COLO668 (cell line): ENCODE measurements around the gene IL34.

Experiments
- DNase-seq: peaks from one replicate; lab custom pipeline; 2025; ENCODE audit not compliant: unreplicated experiment; lab: John Stamatoyannopoulos, UW

Gene IL34

DNA sequence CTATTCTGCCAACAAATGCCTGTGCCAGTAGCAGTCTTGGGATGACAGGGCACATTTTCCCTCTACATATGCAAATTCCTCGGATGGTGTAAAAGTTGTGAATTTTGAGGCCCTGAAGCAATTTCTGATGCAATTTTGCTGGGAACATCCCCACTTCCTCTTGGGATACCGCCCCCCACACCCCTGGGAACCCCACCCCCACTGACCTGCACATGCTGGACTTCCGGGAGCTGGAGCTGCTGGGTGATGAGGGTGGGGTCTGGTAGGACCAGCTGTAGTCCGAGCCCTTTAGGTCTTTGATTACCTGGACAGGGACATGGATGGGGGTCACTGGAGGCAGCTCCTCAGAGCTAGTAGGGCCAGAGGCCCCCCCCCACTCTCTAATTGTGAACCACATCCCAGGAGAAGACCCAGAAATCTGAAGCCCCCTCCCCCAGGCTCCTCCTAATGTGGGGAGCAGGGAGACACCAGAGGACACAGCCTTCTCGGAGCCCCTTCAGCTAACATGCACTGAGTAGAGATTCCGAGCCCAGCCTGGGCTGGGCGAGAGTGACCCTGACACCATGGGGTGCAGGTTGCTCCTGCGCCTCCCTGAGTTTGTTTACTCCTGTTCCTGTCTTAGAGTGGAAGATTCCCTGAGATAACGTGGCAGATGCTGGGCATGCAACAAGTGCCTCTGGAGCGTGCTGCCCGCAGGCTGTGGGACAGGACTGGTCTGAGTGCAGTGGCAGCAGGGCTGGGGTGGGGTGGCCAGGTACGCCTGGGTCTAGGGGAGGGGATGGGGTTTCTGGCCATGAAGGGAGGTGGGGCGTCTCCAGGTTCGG lies 30.5 kb downstream of the IL34 start:
- DNase-seq = no peak

DNA sequence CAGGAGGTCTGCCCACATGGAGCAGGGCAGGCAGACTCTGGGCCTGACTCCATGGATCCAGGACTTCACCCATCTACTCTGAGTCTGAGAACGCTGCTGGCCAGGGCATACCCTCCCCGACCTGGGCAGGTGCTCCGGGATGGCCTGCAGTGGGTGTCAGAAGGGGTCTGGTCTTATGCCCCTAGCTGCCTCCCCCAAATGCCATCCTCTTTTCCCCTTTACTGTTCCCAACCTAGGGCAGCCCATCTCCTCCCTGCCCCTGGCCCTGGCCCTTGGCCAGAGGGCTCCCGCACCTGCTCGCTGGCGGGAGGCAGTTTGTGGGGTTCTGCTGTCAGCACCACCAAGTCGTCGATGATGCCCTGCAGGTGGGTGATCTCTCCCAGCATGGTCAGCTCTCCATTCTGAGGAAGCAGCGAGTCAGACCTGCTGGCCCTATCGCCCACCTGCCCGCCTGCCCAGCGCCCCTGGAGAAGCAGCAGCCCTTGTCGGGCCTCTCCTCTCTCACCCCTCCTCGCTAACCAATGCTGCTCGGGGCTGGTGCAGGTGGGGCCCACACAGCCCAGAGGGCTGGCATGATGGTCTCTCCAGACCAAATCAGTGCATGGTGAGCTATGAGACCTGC lies 31.3 kb downstream of the IL34 start:
- DNase-seq = no peak

DNA sequence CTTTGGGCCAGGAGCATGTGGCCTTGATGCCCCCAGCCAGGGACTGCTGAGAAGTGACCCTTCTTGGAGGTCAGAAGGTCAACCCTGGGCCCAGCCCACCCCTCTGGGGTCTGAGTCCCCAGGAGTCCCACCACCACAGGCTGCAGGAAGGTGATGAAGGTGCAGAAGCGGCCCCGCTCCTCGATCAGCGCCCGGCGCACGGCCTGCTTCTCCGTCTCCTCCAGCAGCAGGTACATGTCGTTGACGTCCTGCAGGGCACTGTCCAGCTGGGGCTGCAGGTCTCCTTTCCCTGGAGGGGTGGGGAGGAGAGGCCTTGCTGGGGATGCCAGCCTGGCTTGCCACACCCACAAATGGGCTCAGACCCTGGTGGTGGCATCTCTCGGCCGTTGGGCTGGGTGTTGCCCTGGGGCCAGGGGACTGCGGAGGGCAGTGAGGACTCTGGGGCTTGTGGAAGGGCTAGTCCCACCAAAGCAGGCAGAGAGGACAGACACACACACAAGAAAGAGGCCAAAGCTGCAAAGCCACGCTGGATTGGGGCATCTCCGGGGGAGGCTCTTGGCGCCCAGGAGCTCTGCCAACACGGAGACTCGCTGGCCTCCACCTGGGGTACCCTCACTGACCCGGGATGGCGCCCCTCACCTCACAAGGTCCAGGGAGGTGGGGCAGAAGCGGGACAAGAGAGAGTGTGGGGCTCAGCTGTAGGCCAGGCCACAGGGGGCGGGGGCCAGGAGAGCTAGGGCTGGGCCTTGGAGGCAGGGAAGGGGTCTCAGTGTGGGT lies 31.9 kb downstream of the IL34 start:
- DNase-seq = no peak

DNA sequence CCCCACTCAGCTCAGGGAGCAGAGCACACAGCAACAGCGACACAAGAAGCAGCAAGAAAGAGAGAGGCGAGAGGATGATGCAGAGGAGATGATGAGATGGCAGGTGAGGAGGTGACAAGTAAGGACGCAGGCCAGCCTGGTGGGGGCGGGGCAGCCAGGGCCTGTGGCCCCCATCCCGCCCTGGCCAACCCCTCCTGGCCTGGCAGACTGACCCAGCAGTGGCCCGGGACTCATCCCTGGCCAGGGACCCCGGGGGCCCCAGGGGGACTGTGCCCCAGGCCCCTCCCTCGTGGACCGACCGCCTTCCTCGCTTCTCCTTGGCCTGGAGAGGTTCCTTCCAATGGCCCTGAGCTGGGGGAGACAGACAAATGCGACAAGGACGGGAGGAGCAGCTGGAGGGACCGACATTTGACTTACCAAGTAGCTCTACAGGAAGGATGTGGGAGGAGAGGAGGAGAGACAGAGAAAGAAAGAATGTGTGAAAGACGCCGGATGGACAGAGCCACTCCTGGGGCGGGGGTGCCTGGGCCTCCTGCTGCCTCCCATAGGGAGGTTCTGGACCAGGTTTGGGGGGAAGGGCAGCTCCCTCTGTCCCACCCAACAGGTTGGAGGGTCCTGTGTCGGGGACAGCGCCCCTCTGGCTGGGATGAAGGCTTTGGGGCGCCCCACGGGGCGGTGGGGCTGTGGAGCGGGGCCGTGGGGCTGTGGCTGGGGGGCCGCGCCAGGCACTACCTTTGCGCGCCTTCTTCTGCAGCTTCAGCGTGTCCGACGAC lies 32.7 kb downstream of the IL34 start:
- DNase-seq = no peak

DNA sequence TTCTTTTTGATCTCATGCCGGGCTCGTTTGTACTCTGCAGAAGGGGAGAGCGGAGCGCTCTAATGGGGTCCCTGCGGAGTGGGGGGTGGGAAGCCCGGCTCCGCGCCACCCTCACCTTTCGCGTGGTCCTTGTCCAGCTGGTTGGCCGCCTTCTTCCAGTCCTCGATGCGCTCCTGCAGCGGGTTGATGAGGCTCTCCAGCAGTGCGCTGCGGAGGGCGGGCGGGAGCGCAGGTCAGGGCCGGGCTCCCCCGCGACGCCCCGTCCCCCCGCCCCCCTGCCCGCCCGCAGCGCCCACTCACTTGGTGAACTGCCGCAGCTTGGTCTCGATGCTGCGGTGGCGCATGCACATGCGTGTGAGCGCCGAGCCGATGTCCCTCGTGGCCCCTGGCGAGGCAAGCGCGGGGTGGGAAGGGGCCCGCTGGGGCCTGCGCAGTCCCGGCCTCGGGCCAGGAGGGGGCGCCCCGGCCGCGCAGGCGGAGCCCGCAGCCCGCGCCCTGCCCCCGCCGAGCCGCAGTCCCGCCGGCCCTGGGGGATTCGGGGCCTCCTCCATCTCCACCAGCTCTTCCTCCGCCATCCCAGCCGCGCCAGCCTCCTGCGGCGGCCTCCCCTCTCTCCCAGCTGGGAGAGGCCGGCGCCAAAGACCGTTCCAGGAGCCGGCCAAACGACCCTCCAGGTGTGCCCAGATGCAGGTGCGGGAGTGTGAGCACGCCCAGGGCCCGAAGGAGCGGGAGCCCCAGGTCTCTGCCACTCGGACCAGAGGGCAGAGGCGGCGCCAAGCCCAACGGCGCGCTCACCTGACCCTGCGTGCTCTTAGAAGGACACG lies 33.5 kb downstream of the IL34 start:
- no peak for DNase-seq

DNA sequence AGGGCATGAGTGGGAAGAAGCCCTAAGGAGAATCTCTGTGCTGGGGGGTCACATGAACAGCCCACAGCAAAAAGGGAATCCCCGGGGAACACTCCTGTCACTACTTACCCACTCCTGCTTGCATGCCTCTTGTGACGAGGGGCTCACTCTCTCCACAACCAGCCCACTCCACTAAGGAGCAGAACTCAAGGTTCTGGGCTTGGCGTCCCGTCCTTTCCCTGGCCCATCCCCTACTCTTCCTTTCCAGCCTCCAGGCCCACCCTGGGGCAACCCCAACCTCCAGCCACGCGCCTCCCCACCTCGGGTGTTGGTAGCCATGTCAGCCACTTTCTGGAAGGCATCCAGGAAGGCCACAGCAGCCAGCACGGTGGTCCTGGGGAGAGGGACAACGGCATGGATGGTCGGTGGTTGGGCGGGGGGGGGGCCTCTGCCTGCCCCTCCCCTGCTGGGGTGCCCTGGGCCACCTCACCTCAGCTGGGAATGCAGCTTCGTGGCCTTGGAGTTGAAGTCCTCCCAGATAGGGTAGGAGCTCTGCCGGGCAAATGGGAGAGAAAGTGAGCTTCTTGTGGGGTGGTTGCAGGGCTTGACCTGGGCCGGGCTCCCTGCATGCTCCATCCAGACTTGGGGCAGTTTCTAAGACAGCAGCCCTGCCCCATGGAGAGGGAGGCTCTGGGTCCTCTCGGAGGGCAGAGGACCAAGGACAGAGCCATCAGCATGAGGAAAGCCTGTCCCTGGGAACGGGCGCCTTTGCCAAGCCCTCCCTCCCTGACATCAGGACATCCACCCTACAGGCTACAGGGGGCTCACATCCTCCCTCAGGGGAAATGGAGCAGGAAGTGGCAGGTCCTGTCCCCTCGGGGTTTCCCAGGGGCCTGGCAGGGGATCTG lies 34.4 kb downstream of the IL34 start:
- DNase-seq = no peak

DNA sequence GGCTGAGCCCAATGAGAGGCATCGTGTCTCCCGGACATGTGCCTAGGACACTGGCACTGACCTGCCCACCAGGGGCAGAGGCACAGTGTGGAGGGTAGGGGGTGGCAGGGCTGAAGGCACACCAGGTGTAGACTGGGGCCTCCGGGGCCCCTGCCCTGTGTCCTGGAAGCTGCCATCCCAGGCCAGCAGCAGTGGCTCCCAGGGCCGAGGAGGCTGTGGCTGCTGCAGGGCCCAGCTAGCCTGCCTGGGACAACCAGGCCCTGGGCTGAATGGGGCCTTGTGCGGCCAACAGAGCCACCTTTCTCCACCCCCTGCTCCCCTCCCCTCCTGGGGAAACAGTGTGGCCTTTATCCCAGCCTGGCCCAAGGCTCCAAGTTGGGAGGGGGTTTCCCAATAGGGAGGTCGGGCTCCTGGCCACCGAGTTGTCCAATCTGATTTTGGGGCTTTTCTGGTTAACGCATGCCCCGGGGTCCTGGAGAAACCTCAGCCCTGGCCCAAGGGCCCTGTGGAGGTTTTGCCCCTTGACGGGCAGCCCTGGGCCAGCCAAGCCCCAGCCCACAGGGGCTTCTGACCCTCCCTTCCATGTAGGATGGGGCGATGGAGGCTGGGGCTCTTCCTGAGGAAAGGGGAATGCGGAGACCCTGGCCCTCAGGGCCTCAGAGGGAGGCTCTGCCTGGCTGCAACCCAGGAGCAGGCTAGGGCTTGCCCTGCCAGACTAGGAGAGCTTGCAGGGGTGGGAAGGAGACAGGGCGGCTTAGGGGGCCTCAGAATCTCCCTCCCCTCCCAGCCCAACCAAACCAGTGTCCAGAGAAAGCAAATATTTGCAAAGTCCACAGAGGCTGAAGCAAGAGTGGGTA lies 35.3 kb downstream of the IL34 start:
- no peak for DNase-seq

DNA sequence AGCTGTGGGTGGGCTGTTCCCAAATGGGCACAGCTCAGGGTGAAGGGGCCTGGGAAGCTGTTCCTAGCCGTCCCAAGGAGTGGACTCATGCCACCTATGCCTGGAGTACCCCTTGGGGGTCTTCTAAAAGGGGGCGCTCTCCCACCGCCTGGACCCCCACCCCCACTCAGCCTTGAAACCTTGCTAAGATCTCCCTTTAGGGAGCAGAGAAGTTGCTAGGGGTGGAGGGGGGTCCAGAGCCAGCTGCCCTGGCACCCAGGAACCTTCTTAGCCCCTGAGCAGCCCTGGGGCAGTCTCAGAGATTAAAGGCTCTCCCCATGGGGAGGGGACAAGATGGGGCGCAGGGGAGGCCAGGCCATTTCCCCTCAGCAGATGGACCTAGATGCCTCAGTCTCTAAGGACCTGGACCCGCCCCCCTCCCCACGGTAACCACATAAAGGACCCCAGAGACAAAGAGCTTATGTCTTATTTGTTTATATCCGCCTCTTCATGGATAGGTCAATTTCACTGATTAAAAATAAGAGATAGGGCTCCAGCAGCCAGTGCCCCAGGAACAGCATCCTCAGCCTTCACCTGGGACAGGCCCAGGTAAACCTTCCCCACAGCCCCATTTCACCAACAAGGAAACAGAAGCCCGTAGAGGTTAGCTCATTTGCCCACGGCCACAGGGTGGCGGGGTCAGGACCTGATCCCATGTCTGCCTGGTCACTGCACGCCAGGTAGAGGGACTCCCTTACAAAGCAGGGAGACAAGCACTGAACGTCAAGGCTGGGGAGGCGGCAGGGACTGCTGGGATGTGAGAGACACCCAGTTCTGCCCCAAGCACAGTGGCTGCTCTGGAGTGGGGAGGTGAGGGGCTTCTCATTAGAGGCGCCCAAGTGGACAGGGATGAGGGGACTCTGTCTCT lies 36.1 kb downstream of the IL34 start:
- peak; percentile 24 for DNase-seq

DNA sequence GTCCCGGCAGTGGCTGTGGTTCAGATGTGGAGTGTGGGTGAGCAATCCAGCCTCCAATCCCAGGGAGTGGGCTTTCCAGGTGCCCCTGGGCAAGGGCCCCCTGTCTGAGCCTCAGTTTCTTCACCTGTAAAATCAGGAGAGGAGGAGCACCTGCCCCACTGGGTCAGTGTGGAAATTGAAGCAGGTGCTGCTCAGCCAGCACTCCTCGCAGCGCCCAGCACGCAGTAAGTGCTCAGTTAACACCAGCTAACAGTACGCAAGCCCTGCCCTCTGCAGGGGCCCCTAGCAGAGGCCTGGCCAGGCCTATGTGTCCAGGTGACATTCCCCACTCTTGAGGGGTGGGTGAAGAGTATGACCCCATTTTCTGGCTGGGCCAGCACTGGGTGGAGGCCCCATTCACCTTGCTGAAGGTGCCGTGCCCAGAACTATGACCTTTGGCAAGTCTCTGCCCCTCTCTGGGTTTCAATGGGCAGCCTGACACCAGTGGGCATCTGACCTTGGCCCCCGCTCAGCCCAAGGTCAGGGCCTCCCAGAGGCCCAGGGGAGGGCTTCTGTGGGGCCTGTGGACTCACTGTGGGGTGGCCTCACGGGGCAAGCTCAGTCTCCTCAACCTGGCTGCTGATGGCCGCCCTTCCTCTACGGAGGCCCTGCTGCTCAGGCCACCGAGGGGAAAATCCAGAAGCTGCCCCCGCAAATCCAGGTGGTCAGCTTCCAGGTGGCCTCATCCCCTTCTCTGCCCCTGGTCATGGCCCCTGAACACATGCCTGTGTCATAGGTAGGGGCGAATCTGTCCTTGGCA lies 37.0 kb downstream of the IL34 start:
- no peak for DNase-seq

DNA sequence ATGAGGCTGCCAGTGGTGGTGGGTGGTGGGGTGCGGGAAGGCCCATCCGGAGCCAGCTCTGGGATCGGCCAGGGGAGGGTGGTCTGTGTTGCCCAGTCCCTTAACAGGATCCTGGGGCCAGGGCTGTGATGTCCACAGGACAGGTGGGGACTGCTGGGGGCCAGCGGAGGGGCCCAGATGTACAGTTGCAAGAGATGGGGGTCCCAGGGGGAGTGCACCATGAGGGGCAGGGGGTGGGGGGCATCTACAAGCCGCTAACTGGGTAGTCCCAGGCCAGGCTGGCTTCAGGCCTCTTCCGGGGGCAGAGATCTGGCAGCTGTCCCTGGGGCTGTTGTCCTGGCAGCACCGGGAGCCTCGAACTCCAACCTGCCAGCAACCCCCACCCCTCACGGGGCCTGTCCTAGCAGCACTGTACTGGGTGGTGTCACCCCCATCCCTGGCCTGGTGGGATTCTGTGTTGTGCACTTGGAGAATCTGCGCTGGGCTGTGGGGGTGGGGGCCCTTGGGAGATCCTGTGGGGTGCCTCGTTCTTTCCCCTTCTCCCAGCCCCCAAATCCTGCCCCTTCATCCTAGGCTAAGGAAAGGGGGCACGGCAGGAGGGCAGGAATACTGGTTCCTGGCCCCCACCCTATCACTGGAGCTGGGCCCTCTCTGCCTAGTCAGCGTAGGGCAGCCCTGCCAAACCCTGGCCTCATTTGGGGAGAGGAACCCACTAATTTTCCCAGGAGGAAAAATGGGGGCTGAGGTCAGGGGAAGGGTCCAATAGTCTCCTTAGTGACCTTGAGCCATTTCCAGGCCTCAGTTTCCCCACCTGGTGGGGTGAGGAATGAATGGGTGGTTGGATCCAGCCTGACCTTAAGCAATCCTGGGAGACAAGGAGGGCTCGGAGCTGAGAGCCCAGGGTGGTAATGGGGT lies 38.0 kb downstream of the IL34 start:
- peak; percentile 15 for DNase-seq

DNA sequence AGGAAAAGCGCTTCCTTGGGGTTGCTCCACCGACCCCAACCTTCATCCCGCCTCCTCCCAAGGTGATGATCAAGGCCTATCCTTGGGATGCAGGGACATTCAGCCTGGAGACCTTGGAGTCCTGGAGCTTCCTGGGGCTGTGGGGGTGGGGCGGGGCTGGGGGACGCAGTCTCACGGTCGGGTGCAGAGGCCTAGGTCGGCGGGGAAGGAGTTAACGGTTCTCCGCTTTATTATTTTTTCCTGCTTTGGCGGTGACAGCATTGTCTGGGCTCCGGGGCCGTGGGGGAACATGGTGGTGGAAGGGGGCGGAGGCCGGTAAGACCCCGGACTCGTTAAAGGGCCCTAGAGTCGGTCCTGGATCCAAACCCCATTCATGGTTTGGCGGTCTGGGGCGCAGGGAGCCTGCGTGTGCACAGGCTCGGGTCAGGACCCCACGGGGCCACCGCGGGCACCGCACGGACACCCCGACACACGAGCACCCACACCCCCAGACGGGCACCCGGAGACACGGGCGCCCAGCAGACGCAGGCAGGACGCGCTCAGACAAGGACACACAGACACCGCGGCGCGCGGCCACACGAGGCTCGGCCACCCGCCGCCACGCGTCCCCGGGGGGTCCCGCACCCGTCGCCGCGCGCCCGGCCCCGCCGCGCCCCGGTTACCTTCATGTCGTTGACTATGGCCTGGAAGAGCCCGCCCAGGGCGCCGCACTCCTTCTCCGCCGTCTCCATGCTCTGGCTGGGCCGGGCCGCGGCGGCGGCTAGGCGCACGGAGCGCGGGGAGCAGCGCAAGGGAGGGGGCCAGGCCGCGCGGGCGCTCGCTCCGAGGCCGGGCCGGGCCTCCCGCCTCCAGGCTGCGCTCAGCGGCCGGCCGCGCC lies 38.9 kb downstream of the IL34 start:
- DNase-seq = peak; percentile 77

DNA sequence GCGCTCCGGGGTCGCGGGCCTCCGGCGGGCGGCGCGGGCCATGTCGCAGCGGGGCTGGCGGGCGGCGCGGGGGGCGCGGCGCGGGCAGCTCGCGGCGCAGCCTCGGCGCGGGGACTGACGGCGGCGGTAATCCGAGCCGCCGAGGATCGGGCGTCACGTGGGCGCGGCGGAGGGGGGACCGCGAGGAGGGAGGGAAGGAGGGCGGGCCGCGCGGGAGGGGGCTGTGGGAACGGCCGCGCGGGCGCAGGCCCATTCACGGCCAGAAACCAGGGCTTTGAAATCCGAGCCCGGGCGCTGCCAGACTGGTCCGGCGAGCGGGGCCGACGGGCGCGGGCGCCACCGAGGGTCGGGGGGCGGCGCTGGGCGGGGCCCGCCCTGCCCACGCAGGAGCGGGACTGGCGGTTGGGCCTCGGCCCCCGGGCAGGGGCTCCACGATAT lies 39.6 kb downstream of the IL34 start, which contains the start of gene MTSS2:
TSS of gene MTSS2 (minus strand) at position 116 of the 438 bp plus-strand sequence. CDS start 262 bp downstream, outside the sequence.
- DNase-seq = peak; percentile 95

DNA sequence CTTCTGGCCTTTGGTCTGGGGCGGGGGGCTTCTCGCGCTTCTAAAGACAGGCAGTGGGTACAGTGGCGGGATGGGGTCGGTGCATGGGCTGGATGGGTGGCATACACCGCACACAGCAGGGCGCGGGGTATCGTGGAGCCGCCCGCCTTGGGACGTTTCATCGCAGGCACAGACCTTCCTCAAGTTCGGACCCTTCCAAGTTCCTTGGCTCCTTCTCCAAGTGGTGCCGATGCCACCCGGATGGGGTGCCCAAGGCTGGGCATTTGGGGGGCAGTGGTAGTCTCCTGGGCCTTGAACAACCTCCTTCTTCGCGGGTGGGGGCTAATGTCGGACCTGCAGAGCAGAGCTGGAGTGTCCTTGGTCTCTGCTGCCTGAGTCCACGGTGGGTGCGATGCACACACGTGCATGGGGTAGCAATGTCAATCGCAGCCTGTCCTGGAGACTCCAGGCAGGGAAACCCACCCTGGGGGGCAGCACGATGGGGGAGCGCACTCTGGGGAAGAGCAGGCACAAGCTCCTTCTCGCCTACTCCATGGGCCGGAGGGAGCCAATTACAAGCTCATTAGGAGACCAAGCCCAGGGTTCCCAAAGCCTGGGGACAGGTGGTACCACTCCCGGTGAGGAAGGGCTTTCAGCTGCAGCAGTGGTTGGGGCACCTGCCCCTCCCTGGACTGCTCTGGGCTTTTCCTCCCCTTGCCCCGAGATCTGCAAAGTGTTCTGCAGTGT lies 40.2 kb downstream of the IL34 start:
- peak; percentile 71 for DNase-seq

DNA sequence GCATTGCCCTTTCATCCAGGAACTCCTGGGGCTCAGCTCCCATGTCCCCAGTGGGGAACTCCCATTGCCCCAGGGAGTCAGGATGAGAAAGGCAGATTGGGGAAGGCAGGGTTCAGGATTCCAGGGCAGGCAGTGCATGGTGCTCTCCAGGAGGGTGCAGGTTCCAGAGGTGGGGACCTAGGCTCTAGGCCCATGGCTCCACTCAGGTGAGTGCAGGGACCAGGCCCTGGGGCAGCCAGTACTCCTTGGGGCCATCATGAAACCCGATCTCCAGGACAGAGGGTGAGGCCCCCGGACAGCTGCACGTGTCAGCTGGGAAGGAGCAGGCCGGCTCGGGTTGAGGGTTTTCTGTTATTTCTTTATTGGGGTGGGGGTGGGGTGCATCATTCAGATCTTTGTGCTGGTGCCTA lies 40.7 kb downstream of the IL34 start:
- DNase-seq = peak; percentile 73
